GM12801 (cell line): ENCODE data around the gene MLANA.

Experiments used
- TF ChIP-seq, protein P1 (sequence below): IDR thresholded peaks from one replicate; pipeline ENCODE4 v1.5.1; 2011; ENCODE audit warnings: control low read depth; ENCODE audit not compliant: insufficient read length; ENCODE audit errors: extremely low read depth

MLANA gene

DNA sequence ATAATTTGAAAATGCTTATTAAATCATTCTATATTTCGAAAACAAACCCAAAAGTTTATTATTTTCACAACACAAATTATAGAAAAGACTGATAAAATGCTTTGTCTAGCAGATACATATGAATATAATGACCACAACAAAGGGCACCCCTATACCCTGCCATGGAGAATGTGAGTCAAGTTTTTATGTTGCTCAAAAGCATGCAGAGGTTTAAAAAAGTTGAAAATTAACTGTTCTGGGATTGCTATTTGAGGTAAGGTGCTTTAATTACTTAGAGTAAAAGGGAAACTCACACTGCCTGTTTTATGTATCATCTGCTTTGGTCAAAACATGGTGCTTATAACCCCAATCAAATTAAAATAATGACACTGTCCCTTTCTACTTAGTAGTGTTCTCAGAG is 41.0 kb downstream of the MLANA start:
- TF ChIP-seq, protein P1, sequence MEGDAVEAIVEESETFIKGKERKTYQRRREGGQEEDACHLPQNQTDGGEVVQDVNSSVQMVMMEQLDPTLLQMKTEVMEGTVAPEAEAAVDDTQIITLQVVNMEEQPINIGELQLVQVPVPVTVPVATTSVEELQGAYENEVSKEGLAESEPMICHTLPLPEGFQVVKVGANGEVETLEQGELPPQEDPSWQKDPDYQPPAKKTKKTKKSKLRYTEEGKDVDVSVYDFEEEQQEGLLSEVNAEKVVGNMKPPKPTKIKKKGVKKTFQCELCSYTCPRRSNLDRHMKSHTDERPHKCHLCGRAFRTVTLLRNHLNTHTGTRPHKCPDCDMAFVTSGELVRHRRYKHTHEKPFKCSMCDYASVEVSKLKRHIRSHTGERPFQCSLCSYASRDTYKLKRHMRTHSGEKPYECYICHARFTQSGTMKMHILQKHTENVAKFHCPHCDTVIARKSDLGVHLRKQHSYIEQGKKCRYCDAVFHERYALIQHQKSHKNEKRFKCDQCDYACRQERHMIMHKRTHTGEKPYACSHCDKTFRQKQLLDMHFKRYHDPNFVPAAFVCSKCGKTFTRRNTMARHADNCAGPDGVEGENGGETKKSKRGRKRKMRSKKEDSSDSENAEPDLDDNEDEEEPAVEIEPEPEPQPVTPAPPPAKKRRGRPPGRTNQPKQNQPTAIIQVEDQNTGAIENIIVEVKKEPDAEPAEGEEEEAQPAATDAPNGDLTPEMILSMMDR = no peak

DNA sequence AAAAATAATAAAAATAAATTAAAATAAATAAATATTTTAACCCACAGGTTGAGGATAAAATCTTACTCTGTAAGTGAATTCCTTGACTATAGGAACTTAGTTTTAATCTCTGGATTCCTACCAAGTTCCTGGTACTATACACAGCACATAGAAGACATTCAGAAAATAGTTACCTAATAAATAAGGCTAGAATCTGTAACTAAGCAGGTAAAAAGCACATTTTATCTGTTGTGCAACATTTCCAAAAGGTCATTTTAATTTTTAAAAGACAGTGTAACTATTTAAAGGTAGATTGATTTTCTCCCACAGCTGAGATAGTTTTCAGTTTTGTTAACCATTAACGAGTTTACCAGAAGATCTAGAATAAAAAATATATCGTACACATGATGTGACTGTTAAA is 47.8 kb downstream of the MLANA start:
- TF ChIP-seq, protein P1 = no peak

DNA sequence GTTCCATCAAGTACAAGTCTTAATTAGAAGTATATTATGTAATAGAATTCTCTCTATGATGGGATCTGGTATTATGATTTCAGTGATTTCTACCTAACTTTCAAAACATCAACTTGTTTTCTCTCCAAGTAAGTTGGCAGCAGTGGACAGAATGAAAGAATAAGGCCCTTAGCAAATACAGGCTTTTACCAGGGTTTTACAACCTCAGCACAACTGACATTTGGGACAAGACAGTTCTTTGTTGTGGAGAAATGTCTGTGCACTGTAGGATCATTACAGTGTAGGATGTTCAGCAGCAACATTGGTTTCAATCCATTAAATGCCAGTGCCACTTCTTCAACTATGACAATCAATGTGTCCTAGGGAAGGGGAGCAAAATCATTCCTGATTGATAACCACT is 48.8 kb downstream of the MLANA start:
- TF ChIP-seq, protein P1 = no peak

DNA sequence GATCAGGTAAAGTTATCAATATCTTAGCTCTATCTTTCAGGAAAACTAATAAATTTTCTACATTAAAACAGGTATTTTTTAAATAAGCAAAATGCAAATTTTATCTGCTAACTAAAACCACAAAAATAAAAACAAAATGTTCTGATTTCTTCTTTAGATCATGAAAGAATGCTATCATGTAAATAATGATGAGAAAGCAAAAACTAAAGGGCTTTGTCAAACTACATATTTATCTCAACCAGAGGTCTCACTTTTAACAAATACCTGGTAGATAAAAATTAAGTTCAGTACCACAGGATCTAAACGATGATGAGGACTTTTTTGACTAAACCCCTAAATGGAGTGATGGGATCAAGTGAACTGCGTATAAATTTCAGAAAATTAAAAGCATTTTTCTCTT is 50.5 kb downstream of the MLANA start:
- TF ChIP-seq, protein P1 = no peak

DNA sequence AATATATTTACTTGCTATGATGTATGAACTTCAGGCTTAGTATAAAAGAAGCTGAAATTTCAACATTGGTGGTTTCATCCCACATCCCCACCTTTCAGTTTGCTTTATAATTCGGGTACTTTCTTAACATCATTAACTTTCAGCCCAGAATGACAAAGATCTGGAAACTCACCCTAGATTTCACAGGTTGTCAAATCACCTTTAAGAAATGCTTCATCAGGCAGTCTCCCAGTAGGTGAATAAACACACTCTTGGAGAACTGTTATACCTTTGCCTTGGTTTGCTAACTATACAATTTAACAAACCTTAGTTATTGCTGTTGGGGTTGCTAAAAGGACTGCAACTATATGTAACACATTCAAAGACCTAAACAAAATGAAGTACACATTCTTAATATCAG is 54.4 kb downstream of the MLANA start:
- TF ChIP-seq, protein P1 = no peak

DNA sequence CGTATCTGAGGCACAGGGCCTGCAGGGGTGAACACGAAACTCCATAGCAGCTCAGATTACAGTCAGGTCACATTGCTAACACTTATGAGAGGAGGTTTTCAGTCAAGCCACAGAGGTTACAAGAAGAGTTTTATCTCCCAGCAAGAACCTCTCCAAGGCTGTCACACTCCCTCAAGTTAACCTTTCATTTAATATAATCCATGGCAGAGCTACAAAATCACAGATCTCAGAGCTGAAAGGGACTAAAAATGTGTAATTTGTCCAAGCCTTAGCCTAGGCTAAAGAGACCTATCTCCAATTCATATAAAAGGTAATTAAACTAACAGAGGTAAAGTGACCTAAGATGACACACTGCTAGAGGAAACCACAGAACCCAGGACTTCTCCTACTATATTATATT is 57.2 kb downstream of the MLANA start:
- TF ChIP-seq, protein P1 = no peak

DNA sequence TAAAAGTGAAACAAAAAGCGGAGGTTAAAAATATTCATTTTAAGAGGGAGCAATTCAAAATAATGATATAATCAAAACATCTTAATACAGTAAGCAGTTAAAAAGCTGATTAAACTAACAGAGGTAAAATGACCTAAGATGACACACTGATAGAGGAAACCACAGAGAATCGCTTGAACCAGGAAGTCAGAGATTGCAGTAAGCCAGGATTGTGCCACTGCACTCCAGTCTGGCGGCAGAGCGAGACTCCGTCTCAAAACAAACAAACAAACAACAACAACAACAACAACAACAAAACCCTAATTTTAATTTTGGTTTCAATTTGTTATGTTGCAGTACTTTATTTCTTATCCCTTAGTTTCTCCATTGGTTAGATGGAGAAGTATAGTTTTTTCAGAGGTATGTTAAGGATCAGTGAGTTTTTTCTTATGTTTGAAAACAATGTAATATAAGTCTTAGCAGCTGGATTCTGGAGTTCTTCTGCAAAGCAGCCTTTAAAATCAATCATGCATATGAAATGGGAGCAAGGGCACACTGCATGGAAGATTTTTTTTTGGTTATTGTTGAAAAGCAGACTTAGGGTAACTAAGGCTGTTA is 58.5 kb downstream of the MLANA start:
- TF ChIP-seq, protein P1 = no peak
